IPS DF 6.9 (cell line): ENCODE data around the gene CNTD1.

Experiments
- DNase-seq: peaks from one replicate; pipeline ENCODE4 v3.0.0-alpha.2; 2013; ENCODE audit warnings: low read depth, low spot score
- H3K27ac ChIP-seq: one replicate; pipeline ENCODE4 v1.5.1; 2013; ENCODE audit warnings: low read length, control low read depth
- H3K27me3 ChIP-seq: 2 replicates; pipeline ENCODE4 v1.6.1; 2013; ENCODE audit warnings: mild to moderate bottlenecking, low read length; ENCODE audit not compliant: control insufficient read depth, insufficient read depth
- H3K36me3 ChIP-seq: 2 replicates; pipeline ENCODE4 v1.6.1; 2013; ENCODE audit warnings: low read length; ENCODE audit not compliant: control insufficient read depth, insufficient read depth
- H3K4me1 ChIP-seq: 2 replicates; pipeline ENCODE4 v1.6.1; 2013; ENCODE audit warnings: low read length; ENCODE audit not compliant: control insufficient read depth, insufficient read depth
- H3K4me3 ChIP-seq: 2 replicates; pipeline ENCODE4 v1.5.1; 2013; ENCODE audit warnings: mild to moderate bottlenecking, low read length
- H3K9me3 ChIP-seq: 2 replicates; pipeline ENCODE4 v1.6.1; 2013; ENCODE audit warnings: low read length, inconsistent platforms; ENCODE audit not compliant: control insufficient read depth, insufficient read depth
- WGBS: extraction: QIAGEN DNeasy Blood & Tissue Kit; methylation state at CpG from one replicate; pipeline ENCODE4 v1.1.7; 2013; ENCODE audit warnings: mixed read lengths, missing lambda C conversion rate; ENCODE audit not compliant: insufficient read length, insufficient coverage; 5-methylcytosine and 5-hydroxymethylcytosine counted together

CNTD1 gene

DNA sequence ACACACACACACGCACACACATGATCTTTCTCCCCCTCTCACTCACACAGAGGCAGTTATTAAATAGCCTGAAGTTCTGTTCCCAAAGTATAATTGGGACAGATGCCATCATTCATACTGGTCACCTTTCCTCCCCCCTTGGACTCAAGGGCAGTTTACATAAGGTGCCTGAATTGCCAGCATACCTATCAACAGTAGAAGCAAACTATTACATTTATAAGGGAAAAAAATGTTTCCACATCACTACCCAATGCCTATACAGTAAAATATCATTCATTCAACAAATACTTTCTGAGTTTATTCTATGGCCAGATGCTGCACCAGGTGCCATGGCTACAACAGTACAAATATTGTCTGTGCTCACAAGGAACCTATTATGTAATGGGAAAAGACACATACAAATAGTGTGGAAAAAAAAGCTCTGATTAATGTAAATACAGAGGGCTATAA lies 6.3 kb downstream of the CNTD1 start:
- H3K27me3 ChIP-seq, result peaks cover 2% of the 10 kb centered on the region; the same call in 1 of the 2 replicates
- WGBS, result no CpG with 5 or more reads among the region's 1 CpG
- DNase-seq, result no peak
- no peak overlapping the region for H3K27ac ChIP-seq
- no peaks in the 10 kb centered on the region for H3K36me3 ChIP-seq
- no peaks in the 10 kb centered on the region; the same call in 1 of the 2 replicates for H3K9me3 ChIP-seq
- no peak overlapping the region for H3K4me3 ChIP-seq
- no peaks in the 10 kb centered on the region for H3K4me1 ChIP-seq

DNA sequence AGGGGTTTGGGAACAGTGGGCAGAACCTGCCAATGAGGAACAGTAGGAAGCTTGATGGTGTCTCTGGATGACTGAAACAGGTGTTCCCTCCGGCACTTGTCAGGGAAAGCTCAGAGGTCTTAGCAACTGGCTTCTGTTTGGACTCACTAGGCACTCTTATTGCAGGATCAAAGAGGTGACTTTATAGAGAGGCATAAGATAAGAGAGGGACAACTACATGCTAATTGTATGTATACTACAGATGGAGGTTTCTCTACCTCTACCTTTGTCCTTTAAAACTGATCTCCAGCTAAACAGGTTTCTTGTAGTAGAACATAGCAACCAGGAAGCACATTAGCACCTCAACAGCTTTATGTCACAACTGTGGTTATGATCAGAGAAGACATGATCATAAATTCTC lies 7.6 kb downstream of the CNTD1 start:
- no peak for DNase-seq
- H3K9me3 ChIP-seq, result no peaks in the 10 kb centered on the region; the same call in 1 of the 2 replicates
- H3K36me3 ChIP-seq, result no peaks in the 10 kb centered on the region
- no peak overlapping the region for H3K4me3 ChIP-seq
- no peak overlapping the region for H3K27ac ChIP-seq
- WGBS, result no CpG with 5 or more reads among the region's 1 CpG
- no peaks in the 10 kb centered on the region for H3K27me3 ChIP-seq
- no peaks in the 10 kb centered on the region for H3K4me1 ChIP-seq

- H3K4me3 ChIP-seq, result no peak overlapping the region
- H3K4me1 ChIP-seq, result no peaks in the 10 kb centered on the region
- no peak overlapping the region for H3K27ac ChIP-seq
- H3K27me3 ChIP-seq, result no peaks in the 10 kb centered on the region
- H3K9me3 ChIP-seq, result no peaks in the 10 kb centered on the region; the same call in 1 of the 2 replicates
- WGBS, result no CpG with 5 or more reads among the region's 3 CpGs
- DNase-seq, result no peak
- peaks cover 3% of the 10 kb centered on the region; the same call in 1 of the 2 replicates for H3K36me3 ChIP-seq
These were observed 10.6 kb downstream of the CNTD1 start for GRCh38 chr17:42809250-42809649.

DNA sequence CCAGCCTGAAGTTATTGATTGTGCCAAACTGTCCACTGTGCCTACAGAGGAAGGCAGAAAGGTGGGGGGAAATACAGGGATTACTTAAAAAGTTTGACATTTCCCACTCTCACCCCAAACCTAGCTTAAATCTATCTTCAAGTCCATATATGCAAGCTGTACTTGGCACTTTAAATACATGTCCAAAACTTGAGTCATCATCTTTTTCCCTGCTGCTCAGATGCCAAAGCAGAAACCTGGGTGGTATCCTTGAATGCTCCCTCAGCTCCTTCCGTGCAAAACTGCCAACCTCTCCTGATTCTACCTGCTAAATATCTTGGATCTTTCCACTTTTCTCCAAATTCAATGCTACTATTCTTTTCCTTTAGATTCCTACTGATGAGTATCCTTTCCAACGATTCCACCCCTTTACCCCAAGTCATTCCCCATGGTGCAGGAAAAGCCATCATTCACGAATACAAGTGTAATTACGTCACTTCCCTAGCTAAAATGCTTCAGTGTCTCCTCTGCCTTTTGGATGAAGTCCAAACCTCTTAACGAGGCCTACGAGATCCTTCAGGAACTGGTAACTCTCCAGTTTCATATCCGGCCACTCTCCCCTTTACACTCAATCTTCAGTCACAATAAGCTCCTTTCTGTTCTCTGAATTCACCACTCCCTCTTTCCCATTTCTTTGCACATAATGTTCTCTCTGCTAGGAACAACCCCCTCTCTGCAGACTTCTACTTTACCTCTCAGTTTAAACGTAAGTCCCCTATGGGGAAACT lies 16.2 kb downstream of the CNTD1 start:
- Histone ChIP-seq H3K9me3 (no peaks in the 10 kb centered on the region), H3K4me3 (no peak overlapping the region), H3K4me1 (no peaks in the 10 kb centered on the region), H3K27me3 (no peaks in the 10 kb centered on the region), H3K27ac (no peak overlapping the region), H3K36me3 (peaks cover 18% of the 10 kb centered on the region)
- WGBS, result no CpG with 5 or more reads among the region's 8 CpGs
- no peak for DNase-seq

DNA sequence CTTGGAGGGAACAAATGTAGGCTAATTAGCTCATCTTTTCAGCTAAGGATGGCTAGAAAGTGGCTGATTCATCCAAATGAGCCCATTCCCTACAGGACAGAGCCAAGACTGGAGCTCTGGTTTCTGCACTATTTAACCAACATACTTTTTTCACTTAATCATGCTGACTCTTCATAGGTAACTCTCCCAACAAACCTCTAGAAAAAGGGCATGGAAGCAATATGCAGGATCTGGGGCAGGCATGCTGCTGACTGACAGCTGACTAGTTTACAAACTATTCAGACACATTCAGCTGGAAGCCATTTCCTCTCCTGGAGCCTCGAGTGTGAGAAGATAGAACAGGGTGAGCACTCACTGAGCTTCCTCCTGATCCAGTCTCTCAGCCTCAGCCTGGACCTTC lies 19.2 kb downstream of the CNTD1 start:
- no peaks in the 10 kb centered on the region for H3K9me3 ChIP-seq
- H3K27me3 ChIP-seq, result no peaks in the 10 kb centered on the region
- no peak overlapping the region for H3K4me3 ChIP-seq
- WGBS, result no CpG with 5 or more reads among the region's 1 CpG
- no peak for DNase-seq
- H3K4me1 ChIP-seq, result no peaks in the 10 kb centered on the region
- H3K27ac ChIP-seq, result no peak overlapping the region
- peaks cover 16% of the 10 kb centered on the region for H3K36me3 ChIP-seq

GRCh38 chr17:42818379-42818778 lies 19.7 kb downstream of the CNTD1 start:
- Histone ChIP-seq H3K36me3 (peaks cover 16% of the 10 kb centered on the region), H3K4me3 (no peak overlapping the region), H3K27ac (no peak overlapping the region), H3K4me1 (no peaks in the 10 kb centered on the region), H3K9me3 (no peaks in the 10 kb centered on the region), H3K27me3 (no peaks in the 10 kb centered on the region)
- no CpG with 5 or more reads among the region's 5 CpGs for WGBS
- DNase-seq, result no peak

DNA sequence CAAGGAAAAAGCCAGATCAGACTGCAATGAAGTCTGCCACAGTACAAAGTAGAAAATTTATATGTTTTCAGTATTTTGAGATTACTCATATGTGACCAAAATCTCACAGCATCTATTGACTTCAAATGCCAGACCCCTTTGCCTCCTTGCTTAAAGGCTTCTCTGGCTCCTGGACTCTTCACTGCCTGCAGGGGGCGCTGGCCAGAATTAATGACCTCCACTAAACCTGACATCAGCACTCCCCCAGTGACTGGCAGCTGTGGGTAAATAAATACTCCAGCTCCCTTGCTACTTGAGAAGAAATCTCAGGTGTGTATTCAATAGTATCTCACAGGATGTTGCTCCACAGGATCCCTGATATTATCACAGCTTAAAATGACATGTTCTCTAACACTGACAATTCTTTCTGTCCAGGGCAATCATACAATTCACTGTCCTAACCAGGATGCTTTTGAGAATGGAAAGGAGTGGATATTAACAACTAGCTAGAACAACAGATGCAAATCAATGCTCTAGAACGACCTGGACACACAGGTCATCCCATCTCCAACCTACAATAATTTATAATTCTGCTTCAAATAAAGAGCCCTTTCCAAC lies 21.4 kb downstream of the CNTD1 start:
- Histone ChIP-seq H3K4me1 (no peaks in the 10 kb centered on the region), H3K36me3 (peaks cover 16% of the 10 kb centered on the region)
- DNase-seq, result peak; percentile 45

DNA sequence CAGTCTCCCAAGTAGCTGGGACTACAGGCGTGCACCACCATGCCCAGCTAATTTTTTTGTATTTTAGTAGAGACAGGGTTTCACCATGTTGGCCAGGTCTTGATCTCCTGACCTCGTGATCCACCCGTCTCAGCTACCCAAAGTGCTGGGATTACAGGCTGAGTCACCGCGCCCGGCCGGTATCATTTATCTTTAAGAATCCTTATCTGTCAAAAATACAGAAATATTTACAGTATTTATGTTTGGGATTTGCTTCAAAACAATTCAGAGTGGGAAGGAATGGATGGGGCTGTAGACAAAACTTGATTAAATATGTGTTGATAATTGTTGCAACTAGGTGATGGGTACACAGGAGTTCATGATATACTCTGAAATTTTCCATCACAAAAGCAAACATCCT lies 22.5 kb downstream of the CNTD1 start:
- Histone ChIP-seq H3K27me3 (no peaks in the 10 kb centered on the region), H3K27ac (no peak overlapping the region), H3K4me1 (no peaks in the 10 kb centered on the region), H3K4me3 (no peak overlapping the region), H3K9me3 (no peaks in the 10 kb centered on the region), H3K36me3 (peaks cover 11% of the 10 kb centered on the region)
- DNase-seq, result no peak
- no CpG with 5 or more reads among the region's 7 CpGs for WGBS

More for the DNA sequence above, 21.4 kb downstream of the CNTD1 start:
- no CpG with 5 or more reads among the region's 2 CpGs for WGBS
- Histone ChIP-seq H3K27ac (no peak overlapping the region), H3K4me3 (no peak overlapping the region), H3K9me3 (no peaks in the 10 kb centered on the region), H3K27me3 (no peaks in the 10 kb centered on the region)

- DNase-seq, result no peak
- WGBS, result no CpG with 5 or more reads among the region's 1 CpG
- H3K36me3 ChIP-seq, result no peaks in the 10 kb centered on the region
- no peaks in the 10 kb centered on the region; the same call in 1 of the 2 replicates for H3K27me3 ChIP-seq
- no peak overlapping the region for H3K4me3 ChIP-seq
- no peak overlapping the region for H3K27ac ChIP-seq
- no peaks in the 10 kb centered on the region for H3K9me3 ChIP-seq
- H3K4me1 ChIP-seq, result no peaks in the 10 kb centered on the region
These were observed 28.8 kb downstream of the CNTD1 start for GRCh38 chr17:42827472-42827871.

- H3K27me3 ChIP-seq, result no peaks in the 10 kb centered on the region; the same call in 1 of the 2 replicates
- no peak overlapping the region for H3K4me3 ChIP-seq
- DNase-seq, result no peak
- no peak overlapping the region for H3K27ac ChIP-seq
- no peaks in the 10 kb centered on the region for H3K4me1 ChIP-seq
- H3K36me3 ChIP-seq, result peaks cover 2% of the 10 kb centered on the region; the same call in 1 of the 2 replicates
- no peaks in the 10 kb centered on the region for H3K9me3 ChIP-seq
These were observed 32.3 kb downstream of the CNTD1 start for GRCh38 chr17:42830971-42831370.
